DMS 273 treated with DMSO at 0.1 percent for 48 hours (cell line): Measurements from ENCODE around the gene SASH1.
A peak's percentile ranks its signal among the peaks of the same experiment; 100 is the strongest.

Source experiments
- DNase-seq: peaks from one replicate; lab custom pipeline; 2025; lab: John Stamatoyannopoulos, UW

The SASH1 gene

DNA sequence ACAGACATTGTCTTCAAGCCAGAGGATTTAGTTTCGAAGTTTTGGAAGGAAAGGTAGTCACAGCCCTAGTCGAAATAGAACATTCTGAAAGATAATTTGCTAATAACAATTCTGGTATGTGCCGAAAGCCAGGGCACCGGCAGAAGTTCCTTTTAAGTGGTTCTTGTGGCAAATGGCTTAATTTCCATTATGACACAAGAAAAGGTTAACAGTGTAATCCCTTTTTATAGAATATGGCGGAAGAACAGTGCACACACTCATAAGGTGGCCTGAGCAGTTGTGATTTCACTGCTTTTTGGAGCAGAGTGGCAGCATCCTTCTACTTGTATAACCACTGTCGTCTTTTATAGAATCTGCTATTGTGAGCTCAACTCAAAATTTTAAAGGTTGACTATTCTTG lies 152.4 kb downstream of the SASH1 start:
- no peak for DNase-seq

DNA sequence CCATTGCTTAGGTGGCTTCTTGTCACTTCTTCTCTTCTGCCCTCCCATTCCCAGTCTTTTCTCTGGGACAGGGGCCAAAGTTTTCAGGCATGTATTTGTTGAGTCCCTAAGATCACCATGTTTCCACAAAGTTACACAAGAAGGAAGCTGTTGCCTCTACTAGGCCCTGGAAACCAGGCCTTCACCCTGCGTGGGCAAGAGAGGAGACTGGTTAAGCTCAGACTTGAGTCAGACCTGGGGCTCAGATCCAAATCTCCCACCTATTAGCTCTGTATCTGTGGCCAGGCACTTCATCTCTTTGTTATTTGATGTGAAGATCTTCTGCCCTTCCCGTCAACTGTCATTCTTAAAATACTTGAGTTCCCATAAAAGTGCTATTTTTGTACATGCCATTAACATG lies 154.6 kb downstream of the SASH1 start:
- DNase-seq = no peak

GRCh38 chr6:148497717-148498116 lies 155.1 kb downstream of the SASH1 start:
- no peak for DNase-seq

DNA sequence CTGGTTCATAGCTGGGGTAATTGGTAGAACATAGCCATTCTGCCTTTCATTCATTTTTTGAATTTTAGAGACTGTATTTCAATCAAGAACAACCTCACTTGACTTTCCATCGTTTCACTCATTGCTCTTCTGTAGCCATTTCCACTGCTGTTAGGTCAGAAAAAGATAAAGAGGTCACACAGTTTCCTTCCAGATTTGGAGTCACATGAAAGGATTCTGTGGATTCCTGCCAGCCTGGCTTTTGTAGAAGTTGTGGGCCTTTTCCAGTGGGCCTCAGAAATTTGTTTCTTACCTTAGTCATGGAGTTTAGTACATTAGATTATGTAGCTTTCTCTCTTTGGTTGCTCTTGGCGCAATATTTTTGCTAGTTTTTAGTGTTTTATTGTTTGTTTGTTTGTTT lies 157.8 kb downstream of the SASH1 start:
- DNase-seq = no peak

- DNase-seq = peak; percentile 5
Measured at GRCh38 chr6:148501178-148501590, 158.5 kb downstream of the SASH1 start.

DNA sequence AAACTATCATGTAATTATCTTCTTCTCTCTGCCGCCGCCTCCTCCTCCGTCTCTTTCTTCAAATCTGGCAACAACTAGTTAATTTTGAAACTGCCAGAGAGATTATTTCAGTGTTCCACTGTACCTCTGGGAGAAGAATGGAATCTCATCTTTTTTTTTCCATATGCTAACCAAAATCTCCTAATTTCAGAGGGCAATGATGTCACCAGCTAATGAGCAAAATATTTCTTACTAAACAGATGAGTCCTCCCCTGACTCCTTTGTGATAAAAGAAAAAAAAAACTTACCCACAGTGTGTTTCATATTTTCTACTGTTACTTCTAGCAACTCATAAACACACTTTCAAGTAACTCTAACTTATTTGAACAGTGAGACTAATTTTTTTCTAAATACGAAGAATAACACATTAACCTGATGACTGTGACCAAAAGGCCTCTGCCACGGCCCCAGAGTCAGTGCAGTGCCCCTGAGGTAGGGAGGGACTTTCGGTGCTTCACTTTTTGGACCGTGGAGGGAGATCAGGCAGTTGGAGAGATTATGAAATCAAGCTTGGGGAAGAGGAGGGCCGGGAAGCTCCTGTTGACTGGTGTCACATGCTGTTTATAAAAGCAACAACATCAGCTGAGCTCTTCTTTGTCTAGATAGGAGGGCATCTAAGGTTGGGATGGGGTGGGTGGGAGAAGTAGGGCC lies 159.6 kb downstream of the SASH1 start:
- DNase-seq = no peak

DNA sequence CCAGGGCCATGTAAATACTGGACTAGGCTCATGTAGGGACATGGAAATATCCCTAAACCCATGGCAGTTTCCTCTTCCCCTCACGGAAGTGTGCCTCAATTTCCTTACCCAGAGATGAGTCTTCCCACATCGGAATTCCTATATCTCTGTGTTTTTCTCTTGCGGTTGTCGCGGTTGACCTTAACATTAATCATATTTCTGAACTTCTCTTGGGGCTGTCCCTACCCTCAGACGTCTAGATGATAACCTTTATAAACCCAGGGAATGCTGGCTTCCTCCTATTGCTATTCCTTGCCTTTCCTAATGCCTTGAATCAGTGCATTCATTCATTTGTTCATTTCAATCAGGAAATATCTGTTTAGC lies 160.1 kb downstream of the SASH1 start:
- DNase-seq = no peak

- DNase-seq = no peak
Measured at GRCh38 chr6:148503703-148504102, 161.1 kb downstream of the SASH1 start.

- DNase-seq = no peak
Measured at GRCh38 chr6:148507774-148508173, 165.1 kb downstream of the SASH1 start.

DNA sequence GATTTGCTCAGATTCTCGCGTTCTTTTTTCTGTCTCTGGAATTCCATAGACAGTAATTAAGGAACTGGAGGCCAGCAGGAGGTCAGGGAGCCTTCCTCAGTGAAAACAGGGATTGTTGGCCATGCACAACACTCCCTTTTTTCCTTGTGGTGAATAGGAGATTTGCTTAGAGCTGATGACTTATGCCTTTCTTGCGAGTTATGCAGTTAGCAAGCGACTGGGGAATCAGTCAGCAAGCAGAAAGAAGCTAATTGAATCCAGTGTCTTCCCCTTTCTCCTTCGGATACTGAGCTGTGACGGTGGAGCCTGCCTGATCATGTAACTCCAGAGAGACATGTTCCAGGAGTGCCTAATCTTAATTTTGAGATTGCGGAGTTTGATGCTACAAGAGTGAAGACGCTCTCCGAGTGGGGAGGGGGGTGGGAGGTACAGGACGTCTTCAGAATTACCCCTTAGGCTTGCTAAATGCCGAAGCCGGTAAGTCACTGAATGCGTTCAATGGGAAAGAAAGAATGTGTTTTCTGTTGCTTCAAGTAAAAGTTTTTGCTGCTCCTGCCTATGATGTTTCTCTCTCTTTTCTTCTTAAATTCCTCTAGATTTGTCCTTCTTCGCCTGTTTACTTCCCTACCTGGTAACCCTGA lies 165.9 kb downstream of the SASH1 start:
- DNase-seq = no peak

- DNase-seq = peak; percentile 60
Measured at GRCh38 chr6:148509119-148509799, 166.6 kb downstream of the SASH1 start.

GRCh38 chr6:148509800-148510581 lies 167.4 kb downstream of the SASH1 start:
- DNase-seq = peak; percentile 92

GRCh38 chr6:148513145-148514071 lies 170.8 kb downstream of the SASH1 start:
- DNase-seq = no peak

DNA sequence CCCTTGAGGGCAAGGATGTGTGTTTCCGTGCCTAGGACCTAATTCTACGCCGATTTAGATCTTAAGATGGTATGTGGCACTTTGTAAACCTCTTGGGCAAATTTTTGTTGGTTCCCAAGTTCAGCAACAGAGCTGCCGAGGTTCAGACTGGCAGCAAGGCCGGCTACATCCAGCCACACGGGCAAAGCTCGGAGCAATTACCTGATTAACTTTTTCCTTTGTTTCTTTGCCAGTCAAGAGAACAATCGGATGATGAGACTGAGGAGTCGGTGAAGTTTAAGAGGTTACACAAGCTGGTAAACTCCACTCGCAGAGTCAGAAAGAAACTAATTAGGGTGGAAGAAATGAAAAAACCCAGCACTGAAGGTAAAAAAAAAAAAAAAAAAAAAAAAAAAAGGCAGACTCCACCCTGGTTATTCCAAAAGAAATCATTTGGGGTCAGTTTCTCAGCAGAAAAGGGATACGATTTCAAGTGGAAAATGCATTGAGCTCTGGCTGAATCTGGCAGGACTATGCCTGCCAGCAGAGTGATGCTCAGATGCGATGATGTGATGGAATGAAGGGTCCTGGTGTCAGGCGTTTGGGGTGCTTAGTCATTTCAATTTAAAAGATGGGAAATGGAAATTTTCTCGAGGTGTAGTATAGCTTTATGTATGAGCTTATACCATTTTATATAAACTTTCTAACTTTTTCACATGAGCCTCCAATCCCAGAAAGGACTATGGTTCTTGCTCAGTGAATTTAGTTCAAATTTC lies 171.6 kb downstream of the SASH1 start:
- no peak for DNase-seq

GRCh38 chr6:148516217-148516616 lies 173.6 kb downstream of the SASH1 start:
- no peak for DNase-seq

DNA sequence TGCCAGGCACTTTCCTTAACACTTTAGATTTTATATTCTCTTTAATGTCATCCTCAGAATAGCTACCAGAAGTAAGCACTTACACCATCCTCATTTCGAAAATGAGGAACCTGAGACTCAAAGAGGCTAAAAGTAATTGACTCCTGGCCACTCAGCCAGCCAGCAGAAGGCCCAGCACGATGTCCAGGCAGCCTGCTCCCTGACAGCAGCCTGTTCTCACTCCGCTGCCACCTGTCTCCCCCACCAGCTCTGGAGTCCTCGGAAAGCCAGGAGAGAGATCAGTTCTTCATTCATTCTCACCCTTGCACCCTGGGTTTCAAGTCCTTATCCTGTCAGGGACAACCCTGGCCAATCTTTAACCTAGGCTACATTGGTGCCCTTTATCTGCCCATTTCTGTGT lies 174.0 kb downstream of the SASH1 start:
- DNase-seq = no peak

DNA sequence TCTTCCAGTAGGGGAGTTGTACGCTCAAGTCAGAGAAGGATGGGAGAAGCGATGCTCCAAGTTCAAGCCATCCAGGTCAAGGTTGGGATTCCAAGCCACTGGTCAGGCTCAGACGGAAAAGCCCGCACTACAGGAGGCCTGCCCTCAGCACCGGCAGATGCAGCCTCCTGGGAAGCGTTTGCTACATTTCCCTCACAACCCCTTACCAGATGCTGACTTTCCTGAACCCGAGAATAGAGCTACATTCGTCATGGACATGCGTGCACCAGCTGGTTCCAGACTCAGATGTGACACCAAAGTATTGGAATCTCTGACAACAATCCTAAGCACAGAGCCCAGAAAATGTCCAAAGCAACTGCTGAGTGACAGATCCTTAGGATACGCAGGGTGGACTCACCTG lies 174.8 kb downstream of the SASH1 start:
- DNase-seq = no peak

DNA sequence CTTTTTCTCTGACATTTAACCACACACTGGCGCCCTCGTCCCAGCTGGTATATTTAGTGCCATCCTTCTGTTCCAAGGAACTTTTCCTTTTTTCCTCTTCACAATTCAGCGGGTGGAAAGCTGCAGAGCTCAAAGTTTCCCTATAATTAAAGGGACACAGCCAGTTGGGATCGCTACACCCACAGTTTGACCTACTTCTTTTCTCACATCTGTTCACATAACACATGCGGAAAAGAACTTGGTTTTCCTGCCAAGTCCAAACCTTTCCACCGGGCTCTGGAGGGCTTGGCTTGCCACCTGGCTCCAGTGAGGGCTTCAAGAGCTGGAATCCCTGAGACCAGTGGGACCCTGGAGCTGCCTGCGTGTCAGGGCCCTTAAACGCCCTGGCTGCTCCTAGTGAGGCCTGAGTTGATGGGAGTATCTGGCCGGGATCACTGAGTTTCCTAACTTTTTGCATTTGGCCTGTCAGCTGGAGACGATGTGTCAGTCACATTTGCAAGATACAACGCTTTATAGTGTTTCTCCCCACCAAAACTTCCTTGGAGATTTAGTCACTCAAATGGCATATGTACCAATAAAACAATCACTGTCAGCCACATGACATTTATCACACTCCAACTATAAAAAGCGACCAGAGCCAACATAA lies 176.0 kb downstream of the SASH1 start:
- peak; percentile 52 for DNase-seq

- DNase-seq = no peak
Measured at GRCh38 chr6:148520109-148520841, 177.6 kb downstream of the SASH1 start.

DNA sequence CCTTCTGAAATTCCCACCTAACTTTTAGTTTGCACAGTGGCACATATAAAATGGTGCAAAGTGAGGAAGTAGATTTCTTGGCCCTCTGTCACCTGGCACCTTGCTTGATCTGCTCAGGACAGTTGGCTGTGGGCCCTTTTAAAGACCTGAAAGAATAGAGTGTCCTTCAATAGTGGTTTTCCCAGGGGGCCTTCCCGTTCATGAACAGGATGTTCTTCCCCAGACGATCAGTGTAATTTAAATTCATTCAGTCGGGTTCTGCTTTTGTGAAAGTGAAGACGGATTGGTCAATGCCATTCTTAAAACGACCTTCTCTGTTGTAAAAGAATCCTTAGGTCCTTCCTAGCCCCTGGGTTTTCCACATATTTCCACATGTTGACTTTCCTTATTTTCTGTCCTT lies 178.5 kb downstream of the SASH1 start:
- no peak for DNase-seq
